GM18502 (cell line): ENCODE data around the gene ADGRD1.

ENCODE experiments used
- ATAC-seq: cut with Tn5 transposase; IDR thresholded peaks from one replicate; pipeline ENCODE4 v1.9.1; 2021; ENCODE audit warnings: mild to moderate bottlenecking; ENCODE audit not compliant: unreplicated experiment, poor library complexity

Gene ADGRD1

GRCh38 chr12:131018019-131018620 lies 64.4 kb downstream of the ADGRD1 start:
- ATAC-seq: no peak

GRCh38 chr12:131018808-131019397 lies 65.2 kb downstream of the ADGRD1 start:
- ATAC-seq: no peak

- ATAC-seq: no peak
These were observed 66.8 kb downstream of the ADGRD1 start for GRCh38 chr12:131020326-131021153.

- ATAC-seq: no peak
These were observed 67.4 kb downstream of the ADGRD1 start for GRCh38 chr12:131021154-131021541.

- ATAC-seq: no peak
These were observed 70.3 kb downstream of the ADGRD1 start for GRCh38 chr12:131024026-131024425.

- no peak for ATAC-seq
These were observed 71.0 kb downstream of the ADGRD1 start for GRCh38 chr12:131024721-131025120.

- no peak for ATAC-seq
These were observed 71.5 kb downstream of the ADGRD1 start for GRCh38 chr12:131025234-131025633.

- ATAC-seq: no peak
These were observed 72.4 kb downstream of the ADGRD1 start for GRCh38 chr12:131025939-131026702.

- ATAC-seq: no peak
These were observed 73.0 kb downstream of the ADGRD1 start for GRCh38 chr12:131026754-131027153.

GRCh38 chr12:131027264-131027663 lies 73.6 kb downstream of the ADGRD1 start:
- ATAC-seq: no peak

GRCh38 chr12:131027876-131028586 lies 74.3 kb downstream of the ADGRD1 start:
- no peak for ATAC-seq

- ATAC-seq: no peak
These were observed 75.1 kb downstream of the ADGRD1 start for GRCh38 chr12:131028587-131029338.

- no peak for ATAC-seq
These were observed 77.0 kb downstream of the ADGRD1 start for GRCh38 chr12:131030472-131031328.

GRCh38 chr12:131032082-131032750 lies 78.5 kb downstream of the ADGRD1 start:
- ATAC-seq: no peak

- no peak for ATAC-seq
These were observed 79.8 kb downstream of the ADGRD1 start for GRCh38 chr12:131033486-131033885.

GRCh38 chr12:131033886-131034482 lies 80.3 kb downstream of the ADGRD1 start:
- ATAC-seq: no peak

- ATAC-seq: no peak
These were observed 81.0 kb downstream of the ADGRD1 start for GRCh38 chr12:131034631-131035244.
